ENCODE measurements around the gene NPHP1. TPM values are rescaled to one million over a fixed set of nuclear protein-coding genes. Genes with fewer than 3 reads are reported as not detected.
A peak's percentile ranks its signal among the peaks of the same experiment; 100 is the strongest.

The NPHP1 gene
- polyA plus RNA-seq, 3 donors, result 0.51 TPM; not detected in 2

DNA sequence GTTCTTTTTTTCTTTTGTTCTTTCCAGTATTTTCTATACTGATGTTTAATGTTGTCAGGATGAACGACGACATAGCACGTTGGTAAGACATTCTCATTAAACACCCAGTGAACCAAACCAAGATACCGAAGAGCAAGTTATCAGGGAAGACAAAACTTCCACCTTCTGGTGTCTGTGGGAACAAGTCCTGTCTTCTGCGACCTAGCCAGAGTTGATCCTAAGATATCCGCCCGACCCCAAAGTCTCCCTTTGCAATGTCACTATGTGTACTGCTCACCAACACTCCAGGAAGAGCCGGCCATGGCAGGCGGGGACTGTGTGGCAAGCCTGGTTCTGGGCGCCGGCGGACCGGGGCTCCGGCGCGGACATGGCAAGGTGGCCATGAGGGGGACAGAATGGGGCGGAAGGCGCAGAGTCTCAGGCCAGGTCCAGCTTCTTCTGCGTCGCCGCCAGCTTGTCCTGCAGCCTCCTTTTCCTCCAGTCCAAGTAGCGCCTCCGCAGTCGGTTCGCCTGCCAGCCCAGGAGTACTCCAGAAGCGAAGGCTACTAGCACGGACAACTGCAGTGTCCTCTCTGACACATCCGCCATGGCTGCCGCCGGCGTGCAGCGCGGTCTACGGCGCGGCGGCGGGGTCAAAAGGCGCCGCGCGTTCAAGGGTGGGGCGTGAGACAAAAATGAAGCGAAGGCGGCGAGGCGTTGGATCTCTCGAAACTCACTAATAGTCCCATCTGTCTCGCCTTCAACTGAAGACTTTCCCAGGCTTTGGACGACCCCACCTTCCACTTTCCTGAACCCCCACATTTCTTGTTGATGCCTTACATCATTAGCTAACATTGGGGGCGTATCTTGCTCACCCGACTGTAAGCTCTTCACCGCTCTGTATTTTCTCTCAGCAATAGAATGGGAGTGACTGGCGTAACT lies 7.4 kb upstream of the NPHP1 start, which contains the start of gene MTLN:
Gene MTLN (minus strand): TSS at position 610 of the 921 bp plus-strand sequence. CDS start 22 bp downstream, at position 588.
- peak within 1 kb of the TSS; percentile 74 for H3K9ac ChIP-seq (ENCODE audit: insufficient read depth, low read length, poor library complexity, severe bottlenecking)
- peak within 1 kb of the TSS; percentile 84 for H2AFZ ChIP-seq (ENCODE audit: insufficient read depth, low read depth, low read length, poor library complexity, severe bottlenecking)
- peaks cover 4 to 5% of the 10 kb centered on the region in 2 donors for H3K27me3 ChIP-seq (ENCODE audit: control insufficient read depth in 2 of 2, insufficient read depth in 2 of 2, low read length in 2 of 2)
- peak; percentile 45 to 61 (median 54) for DNase-seq
- peaks cover 0 to 17% (median 9%) of the 10 kb centered on the region in 7 donors for H3K9me3 Mint-ChIP-seq
- no peaks in the 10 kb centered on the region for H4K20me1 ChIP-seq (ENCODE audit: insufficient read depth, low read length)
- intact Hi-C loops (cut with micrococcal nuclease), result no loop called here
- H3K4me2 ChIP-seq (replicated peaks; ENCODE audit: extremely low read depth, low read length, poor library complexity, severe bottlenecking), result peak within 1 kb of the TSS; percentile 68
- peak within 1 kb of the TSS; percentile 18 to 70 for H3K27ac ChIP-seq (ENCODE audit: low read depth in 1 of 2, low read length in 2 of 2)
- peaks cover 18% of the 10 kb centered on the region for H3K4me1 Mint-ChIP-seq
- peak within 1 kb of the TSS; percentile 49 to 85 (median 78) for H3K4me3 ChIP-seq (replicated peaks in 1 of 3; ENCODE audit: low read depth in 2 of 3, low read length in 3 of 3)
- peaks cover 5 to 16% (median 11%) of the 10 kb centered on the region in 3 donors for H3K27me3 Mint-ChIP-seq (ENCODE audit: low read depth in 3 of 3)
- WGBS (ENCODE audit: insufficient coverage), result 2% methylated on average over 46 of the region's 54 CpGs
- TF ChIP-seq, protein P1, sequence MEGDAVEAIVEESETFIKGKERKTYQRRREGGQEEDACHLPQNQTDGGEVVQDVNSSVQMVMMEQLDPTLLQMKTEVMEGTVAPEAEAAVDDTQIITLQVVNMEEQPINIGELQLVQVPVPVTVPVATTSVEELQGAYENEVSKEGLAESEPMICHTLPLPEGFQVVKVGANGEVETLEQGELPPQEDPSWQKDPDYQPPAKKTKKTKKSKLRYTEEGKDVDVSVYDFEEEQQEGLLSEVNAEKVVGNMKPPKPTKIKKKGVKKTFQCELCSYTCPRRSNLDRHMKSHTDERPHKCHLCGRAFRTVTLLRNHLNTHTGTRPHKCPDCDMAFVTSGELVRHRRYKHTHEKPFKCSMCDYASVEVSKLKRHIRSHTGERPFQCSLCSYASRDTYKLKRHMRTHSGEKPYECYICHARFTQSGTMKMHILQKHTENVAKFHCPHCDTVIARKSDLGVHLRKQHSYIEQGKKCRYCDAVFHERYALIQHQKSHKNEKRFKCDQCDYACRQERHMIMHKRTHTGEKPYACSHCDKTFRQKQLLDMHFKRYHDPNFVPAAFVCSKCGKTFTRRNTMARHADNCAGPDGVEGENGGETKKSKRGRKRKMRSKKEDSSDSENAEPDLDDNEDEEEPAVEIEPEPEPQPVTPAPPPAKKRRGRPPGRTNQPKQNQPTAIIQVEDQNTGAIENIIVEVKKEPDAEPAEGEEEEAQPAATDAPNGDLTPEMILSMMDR (IDR thresholded peaks at IDR 0.05), result no peak
- H3K79me2 ChIP-seq (ENCODE audit: insufficient read depth, low read length), result peaks cover 12% of the 10 kb centered on the region
- H3K4me1 ChIP-seq (ENCODE audit: control insufficient read depth in 1 of 2, insufficient read depth in 2 of 2, low read length in 2 of 2), result peaks cover 7 to 15% of the 10 kb centered on the region in 2 donors
- peak within 1 kb of the TSS; percentile 76 to 91 (median 89) for H3K27ac Mint-ChIP-seq
- H3K36me3 ChIP-seq (replicated peaks in 1 of 2; ENCODE audit: control insufficient read depth in 1 of 2, insufficient read depth in 2 of 2, low read length in 2 of 2), result peaks cover 0 to 16% of the 10 kb centered on the region in 2 donors
- H3K9me3 ChIP-seq (replicated peaks in 1 of 2; ENCODE audit: control insufficient read depth in 1 of 2, insufficient read depth in 1 of 2, low read length in 2 of 2), result peaks cover 0 to 5% of the 10 kb centered on the region in 2 donors
- peak within 1 kb of the TSS; percentile 93 to 97 for H3K4me3 Mint-ChIP-seq
- peaks cover 15 to 19% of the 10 kb centered on the region in 2 donors for H3K36me3 Mint-ChIP-seq

DNA sequence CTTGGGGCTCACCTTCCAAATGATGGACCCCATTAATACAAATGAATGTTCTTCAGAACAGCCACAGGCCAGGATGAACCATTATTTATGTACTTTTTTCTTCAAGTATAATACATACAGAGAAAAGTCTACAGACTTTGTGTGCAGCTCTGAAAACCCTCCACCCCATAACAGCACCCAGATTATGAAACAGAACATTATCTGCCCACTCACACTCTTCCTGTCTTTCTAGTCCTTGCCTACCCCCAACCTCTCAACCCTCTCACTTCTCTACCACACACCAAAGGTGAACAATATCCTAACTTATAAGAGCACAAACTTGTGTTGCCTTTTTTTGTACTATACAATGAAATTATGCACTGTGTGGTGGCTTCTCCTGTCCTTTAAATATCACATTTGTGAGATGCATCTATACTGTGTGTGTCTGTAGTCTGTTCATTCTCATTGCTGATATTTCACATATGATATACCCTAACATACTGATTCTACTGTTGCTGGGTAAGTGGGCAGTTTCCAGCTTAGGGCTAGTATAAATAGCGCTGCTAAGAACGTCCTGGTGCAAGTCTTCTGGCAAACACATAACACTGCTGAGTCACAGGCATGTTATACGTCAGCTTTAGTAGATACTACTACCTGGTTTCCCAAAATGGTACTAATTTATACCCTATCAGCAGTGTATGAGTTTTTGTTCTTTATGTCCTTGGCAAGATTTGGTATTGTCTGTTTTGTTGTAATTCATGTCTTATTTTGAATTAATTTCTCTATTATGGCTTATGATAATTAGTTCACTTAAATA lies 1.0 kb upstream of the NPHP1 start:
- peak overlapping the region; percentile 79 for H3K4me2 ChIP-seq (replicated peaks; ENCODE audit: extremely low read depth, low read length, poor library complexity, severe bottlenecking)
- H3K36me3 ChIP-seq (replicated peaks in 1 of 2; ENCODE audit: control insufficient read depth in 1 of 2, insufficient read depth in 2 of 2, low read length in 2 of 2), result peaks cover 0 to 16% of the 10 kb centered on the region in 2 donors
- H3K4me1 ChIP-seq (ENCODE audit: control insufficient read depth in 1 of 2, insufficient read depth in 2 of 2, low read length in 2 of 2), result peaks cover 9 to 15% of the 10 kb centered on the region in 2 donors
- Mint-ChIP-seq H3K36me3 (peaks cover 15 to 19% of the 10 kb centered on the region in 2 donors), H3K4me1 (peaks cover 13% of the 10 kb centered on the region), H3K4me3 (peak overlapping the region in 1 of 2 donors; percentile 89), H3K27me3 (ENCODE audit: low read depth in 3 of 3) (peaks cover 0 to 9% (median 6%) of the 10 kb centered on the region in 3 donors), H3K9me3 (no peaks in the 10 kb centered on the region), H3K27ac (peak overlapping the region in 2 of 7 donors; percentile 33 to 69)
- H2AFZ ChIP-seq (ENCODE audit: insufficient read depth, low read depth, low read length, poor library complexity, severe bottlenecking), result peak overlapping the region; percentile 91
- no peaks in the 10 kb centered on the region for H3K79me2 ChIP-seq (ENCODE audit: insufficient read depth, low read length)
- WGBS (ENCODE audit: insufficient coverage), result no CpG with 5 or more reads among the region's 3 CpGs
- TF ChIP-seq, protein P1 (IDR thresholded peaks at IDR 0.05), result no peak
- DNase-seq, result no peak
- no peak overlapping the region for H3K27ac ChIP-seq (ENCODE audit: low read depth in 1 of 2, low read length in 2 of 2)
- peak overlapping the region in 1 of 3 experiments; percentile 83 for H3K4me3 ChIP-seq (replicated peaks in 1 of 3; ENCODE audit: low read depth in 2 of 3, low read length in 3 of 3)
- H4K20me1 ChIP-seq (ENCODE audit: insufficient read depth, low read length), result no peaks in the 10 kb centered on the region
- H3K27me3 ChIP-seq (ENCODE audit: control insufficient read depth in 2 of 2, insufficient read depth in 2 of 2, low read length in 2 of 2), result no peaks in the 10 kb centered on the region
- no peaks in the 10 kb centered on the region for H3K9me3 ChIP-seq (replicated peaks in 1 of 2; ENCODE audit: control insufficient read depth in 1 of 2, insufficient read depth in 1 of 2, low read length in 2 of 2)
- intact Hi-C loops (cut with micrococcal nuclease), result no loop called here
- no peak overlapping the region for H3K9ac ChIP-seq (ENCODE audit: insufficient read depth, low read length, poor library complexity, severe bottlenecking)
